Measurements from ENCODE around the gene PEX5. TPM values are rescaled to one million over a fixed set of nuclear protein-coding genes. Genes with fewer than 3 reads are reported as not detected.

Gene PEX5
- total and polyA plus RNA-seq, 2 of the 8 experiments (the other 6 are each of a cell fraction or from before 2014, with no cell fraction given): 16.8 to 50.5 TPM

DNA sequence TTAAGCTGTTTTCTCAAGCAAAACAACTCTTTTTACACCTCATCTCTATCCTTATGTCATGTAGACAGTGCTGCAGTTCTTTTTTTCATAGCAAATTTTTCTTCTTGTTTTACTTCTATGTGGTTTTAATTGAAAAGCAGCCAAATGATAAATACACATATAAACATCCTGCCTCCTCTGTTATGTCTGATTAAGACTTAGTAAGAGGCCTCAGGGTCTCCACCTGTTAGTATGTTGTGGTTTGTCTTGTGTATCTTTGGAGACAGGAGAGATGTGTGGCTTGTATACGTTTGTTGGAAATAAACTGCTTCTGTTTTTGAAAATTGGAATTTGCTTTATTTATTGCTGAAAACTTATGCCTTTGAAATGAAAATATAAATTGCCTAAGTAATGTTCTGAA is 32.0 kb downstream of the PEX5 start:
- no peaks in the 10 kb centered on the region for H4K20me1 ChIP-seq (replicated peaks in 1 of 2; ENCODE audit: control insufficient read depth in 1 of 2, insufficient read depth in 2 of 2, low read length in 2 of 2)
- FAIRE-seq: no peak
- no peak for TF ChIP-seq CREB1 (IDR thresholded peaks at IDR 0.05)
- TF ChIP-seq CEBPB (IDR thresholded peaks at IDR 0.05; ENCODE audit: low read depth, low read length): no peak
- no peak for TF ChIP-seq BRCA1 (IDR thresholded peaks at IDR 0.05; ENCODE audit: low read depth, low read length)
- TF ChIP-seq NANOG (IDR thresholded peaks at IDR 0.05; ENCODE audit: insufficient read depth, low read depth, low read length, poor library complexity, severe bottlenecking): no peak
- no peak for TF ChIP-seq ZNF274 (IDR thresholded peaks at IDR 0.05; ENCODE audit: borderline replicate concordance, extremely low read depth, low read length)
- no peak for TF ChIP-seq SRF (IDR thresholded peaks at IDR 0.05; ENCODE audit: low read depth, low read length)
- TF ChIP-seq SP4 (IDR thresholded peaks at IDR 0.05; ENCODE audit: low read length): no peak
- no peak for TF ChIP-seq FOSL1 (IDR thresholded peaks at IDR 0.05; ENCODE audit: insufficient read depth, low read depth, low read length)
- TF ChIP-seq ATF3 (IDR thresholded peaks at IDR 0.05; ENCODE audit: insufficient read depth, low read depth, low read length): no peak
- TF ChIP-seq HDAC6 (IDR thresholded peaks at IDR 0.05; ENCODE audit: low read depth, low read length): no peak
- no peak for TF ChIP-seq TAF7 (optimal IDR thresholded peaks at IDR 0.05; ENCODE audit: borderline replicate concordance, low read depth, low read length)
- DNase-seq (ENCODE audit: low read depth in 1 of 2, low spot score in 2 of 2): no peak
- no peaks in the 10 kb centered on the region for H3K79me2 ChIP-seq (ENCODE audit: control insufficient read depth in 1 of 2, insufficient read depth in 2 of 2, low read length in 2 of 2)
- H3K56ac ChIP-seq (replicated peaks; ENCODE audit: insufficient read length, low read depth, low read length): no peak overlapping the region
- H3K27me3 ChIP-seq (replicated peaks in 1 of 4; ENCODE audit: control insufficient read depth in 3 of 4, extremely low read depth in 1 of 4, insufficient read depth in 3 of 4, low read length in 3 of 4): no peaks in the 10 kb centered on the region
- no peak overlapping the region for H4K5ac ChIP-seq (ENCODE audit: insufficient read length, low read depth, low read length)
- H3K23ac ChIP-seq (ENCODE audit: insufficient read length): no peak overlapping the region
- H3K4me1 ChIP-seq (replicated peaks in 1 of 4; ENCODE audit: control insufficient read depth in 3 of 4, insufficient read depth in 4 of 4, low read length in 3 of 4): peaks cover 0 to 5% (median 3%) of the 10 kb centered on the region in 4 experiments; a peak in 6 of 7 replicates
- CTCF ChIA-PET (ENCODE audit: partially characterized antibody): interaction anchor here (1.0 to 4.0 kb wide), 7 partner anchors 8 to 422 kb away, joined by 3 to 31 read pairs (median 8); no protein-coding TSS in a partner anchor
- H3K9me3 ChIP-seq (ENCODE audit: insufficient read depth in 2 of 2, low read depth in 1 of 2, low read length in 1 of 2): peaks cover 0 to 4% of the 10 kb centered on the region in 2 experiments; a peak in 2 of 4 replicates
- H3K14ac ChIP-seq (ENCODE audit: insufficient read length): no peak overlapping the region
- no peaks in the 10 kb centered on the region for H3K79me1 ChIP-seq (ENCODE audit: low read depth, low read length)
- no peak overlapping the region for H2BK12ac ChIP-seq (ENCODE audit: low read depth, low read length)
- no peak overlapping the region for H2BK120ac ChIP-seq (replicated peaks; ENCODE audit: low read depth, low read length)
- no peak overlapping the region for H2AK5ac ChIP-seq (ENCODE audit: low read depth, low read length)
- no peak overlapping the region for H3K4ac ChIP-seq (replicated peaks; ENCODE audit: insufficient read length, low read depth, low read length)
- no peaks in the 10 kb centered on the region for H3K36me3 ChIP-seq (ENCODE audit: control insufficient read depth in 2 of 4, insufficient read depth in 4 of 4, low read length in 3 of 4)
- POLR2A ChIA-PET (ENCODE audit: partially characterized antibody): no interaction called here
- H2AFZ ChIP-seq (ENCODE audit: low read length): no peak overlapping the region
- H3K27ac ChIP-seq (ENCODE audit: low read depth, low read length): no peak overlapping the region
- H3K23me2 ChIP-seq (ENCODE audit: low read depth, low read length): no peaks in the 10 kb centered on the region
- H3K9ac ChIP-seq (replicated peaks in 1 of 4; ENCODE audit: extremely low read depth in 1 of 4, low read depth in 3 of 4, low read length in 3 of 4): no peak overlapping the region
- H3K18ac ChIP-seq (ENCODE audit: extremely low read depth, low read length): no peak overlapping the region
- H2BK5ac ChIP-seq (ENCODE audit: low read depth, low read length): no peak overlapping the region
- H4K8ac ChIP-seq (ENCODE audit: extremely low read depth, insufficient read depth, low read length): no peak overlapping the region
- no peak overlapping the region for H3K4me3 ChIP-seq (ENCODE audit: extremely low read depth in 1 of 4, insufficient read depth in 2 of 4, low read depth in 3 of 4, low read length in 4 of 4)
- 92% methylated on average over 1 of the region's 1 CpG; no CpG with 5 or more reads in 1 of the 2 experiments for WGBS, 2 experiments (ENCODE audit: extremely low coverage in 1 of 2, insufficient coverage in 1 of 2, insufficient read length in 1 of 2, insufficient replicate concordance in 2 of 2, low coverage in 1 of 2, low lambda C conversion rate in 2 of 2, missing lambda C conversion rate in 1 of 2)
- H2BK20ac ChIP-seq (ENCODE audit: low read length): no peak overlapping the region
- H3K4me2 ChIP-seq (ENCODE audit: insufficient read depth in 1 of 2, low read depth in 2 of 2, low read length in 2 of 2): no peak overlapping the region
- H2BK15ac ChIP-seq (ENCODE audit: low read length): no peak overlapping the region
- no peak overlapping the region for H4K91ac ChIP-seq (replicated peaks; ENCODE audit: insufficient read length, low read length)
